Testis (tissue), 5 donors: ENCODE results near the gene AKAP6. TPM values are rescaled to one million over a fixed set of nuclear protein-coding genes. Genes with fewer than 3 reads are reported as not detected.

Experiments used
- DNase-seq: peaks from one replicate; pipeline ENCODE4 v3.0.0-alpha.2; 2019
- H3K27ac ChIP-seq, 2 donors: fragments of 200-600 bp; sonication (generic); one replicate each; pipeline ENCODE4 v1.5.1; 2019
- H3K27me3 ChIP-seq: fragments of 200-600 bp; sonication (generic); one replicate; pipeline ENCODE4 v1.5.1; 2019
- H3K36me3 ChIP-seq: fragments of 200-600 bp; sonication (generic); one replicate; pipeline ENCODE4 v1.5.1; 2017; ENCODE audit warnings: low read depth; ENCODE audit errors: missing control alignments
- H3K4me1 ChIP-seq: fragments of 200-600 bp; sonication (generic); one replicate; pipeline ENCODE4 v1.5.1; 2019
- H3K4me3 ChIP-seq, 2 donors: fragments of 200-600 bp; sonication (generic); one replicate each; pipeline ENCODE4 v1.5.1; 2017 to 2019
- H3K9me3 ChIP-seq: fragments of 200-600 bp; sonication (generic); one replicate; pipeline ENCODE4 v1.5.1; 2017
- CTCF ChIP-seq, 3 experiments: fragments of 450-650 bp in 2 of 3; fragments of 200-600 bp in 1 of 3; sonication (generic) in 1 of 3; IDR thresholded peaks; one replicate each; pipeline ENCODE4 v1.5.1; 2016 to 2019; ENCODE audit warnings: antibody characterized with exemption in 3 of 3, mild to moderate bottlenecking in 2 of 3, moderate library complexity in 1 of 3
- POLR2A ChIP-seq: fragments of 450-650 bp; IDR thresholded peaks from one replicate; pipeline ENCODE4 v1.6.1; 2017; ENCODE audit warnings: antibody characterized with exemption, mild to moderate bottlenecking, moderate library complexity
- WGBS, 2 donors: methylation state at CpG; one replicate each; pipeline ENCODE4 v1.1.5; 2018; 5-methylcytosine and 5-hydroxymethylcytosine counted together
- intact Hi-C: fragments of 100-400 bp; cut with DNase I; formaldehyde crosslinking; loops from one replicate; pipeline ENCODE4 v1.15.1; 2023; ENCODE audit warnings: low total_unique reads
- long read RNA-seq, 2 donors: transcript quantifications; one replicate each; lab custom pipeline, GENCODE V29; 2026
- polyA plus RNA-seq: library from polyadenylated mRNA; stranded (reverse); fragments of 350-450 nt; fragmentation: Illumina TruSeq; extraction: RNeasy Lipid Tissue Mini Kit (QIAGEN cat#74804); gene quantifications from one replicate; pipeline ENCODE4 v1.2.3, GENCODE V29; 2014; ENCODE audit warnings: low read depth, low replicate concordance; ENCODE audit not compliant: insufficient read depth
- total RNA-seq, 2 donors: library from RNA; depleted of rRNA; stranded (reverse); fragments of >200 nt; gene quantifications; one replicate each; pipeline ENCODE4 v1.2.3, GENCODE V29; 2016

Gene AKAP6, protein sequence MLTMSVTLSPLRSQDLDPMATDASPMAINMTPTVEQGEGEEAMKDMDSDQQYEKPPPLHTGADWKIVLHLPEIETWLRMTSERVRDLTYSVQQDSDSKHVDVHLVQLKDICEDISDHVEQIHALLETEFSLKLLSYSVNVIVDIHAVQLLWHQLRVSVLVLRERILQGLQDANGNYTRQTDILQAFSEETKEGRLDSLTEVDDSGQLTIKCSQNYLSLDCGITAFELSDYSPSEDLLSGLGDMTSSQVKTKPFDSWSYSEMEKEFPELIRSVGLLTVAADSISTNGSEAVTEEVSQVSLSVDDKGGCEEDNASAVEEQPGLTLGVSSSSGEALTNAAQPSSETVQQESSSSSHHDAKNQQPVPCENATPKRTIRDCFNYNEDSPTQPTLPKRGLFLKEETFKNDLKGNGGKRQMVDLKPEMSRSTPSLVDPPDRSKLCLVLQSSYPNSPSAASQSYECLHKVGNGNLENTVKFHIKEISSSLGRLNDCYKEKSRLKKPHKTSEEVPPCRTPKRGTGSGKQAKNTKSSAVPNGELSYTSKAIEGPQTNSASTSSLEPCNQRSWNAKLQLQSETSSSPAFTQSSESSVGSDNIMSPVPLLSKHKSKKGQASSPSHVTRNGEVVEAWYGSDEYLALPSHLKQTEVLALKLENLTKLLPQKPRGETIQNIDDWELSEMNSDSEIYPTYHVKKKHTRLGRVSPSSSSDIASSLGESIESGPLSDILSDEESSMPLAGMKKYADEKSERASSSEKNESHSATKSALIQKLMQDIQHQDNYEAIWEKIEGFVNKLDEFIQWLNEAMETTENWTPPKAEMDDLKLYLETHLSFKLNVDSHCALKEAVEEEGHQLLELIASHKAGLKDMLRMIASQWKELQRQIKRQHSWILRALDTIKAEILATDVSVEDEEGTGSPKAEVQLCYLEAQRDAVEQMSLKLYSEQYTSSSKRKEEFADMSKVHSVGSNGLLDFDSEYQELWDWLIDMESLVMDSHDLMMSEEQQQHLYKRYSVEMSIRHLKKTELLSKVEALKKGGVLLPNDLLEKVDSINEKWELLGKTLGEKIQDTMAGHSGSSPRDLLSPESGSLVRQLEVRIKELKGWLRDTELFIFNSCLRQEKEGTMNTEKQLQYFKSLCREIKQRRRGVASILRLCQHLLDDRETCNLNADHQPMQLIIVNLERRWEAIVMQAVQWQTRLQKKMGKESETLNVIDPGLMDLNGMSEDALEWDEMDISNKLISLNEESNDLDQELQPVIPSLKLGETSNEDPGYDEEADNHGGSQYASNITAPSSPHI (N-terminal part only)
- total RNA-seq (10 to 100 TPM; 26.6 to 30.9 TPM), polyA plus RNA-seq (30.9 TPM)
- long read RNA-seq, donor 1 = 0 reads
- long read RNA-seq, donor 2 = 0 reads

GRCh38 chr14:32329146-32329545, at the start of gene AKAP6:
TSS of gene AKAP6 (plus strand) at chr14:32329298. CDS start at chr14:32433494, 104,196 bp downstream.
- WGBS, 2 donors = 40 to 47% methylated on average over 7 of the region's 7 CpGs
- H3K9me3 ChIP-seq = no peaks in the 10 kb centered on the region
- DNase-seq = peak; percentile 45
- H3K27ac ChIP-seq = peak within 1 kb of the TSS; percentile 59 to 87
- intact Hi-C loops = no loop called here
- no peaks in the 10 kb centered on the region for H3K4me1 ChIP-seq
- H3K27me3 ChIP-seq = no peaks in the 10 kb centered on the region
- H3K4me3 ChIP-seq = peak within 1 kb of the TSS in 1 of 2 donors; percentile 32
- H3K36me3 ChIP-seq = no peaks in the 10 kb centered on the region
- TF ChIP-seq POLR2A (no peak), CTCF (IDR thresholded peaks at IDR 0.05) (no peak)

DNA sequence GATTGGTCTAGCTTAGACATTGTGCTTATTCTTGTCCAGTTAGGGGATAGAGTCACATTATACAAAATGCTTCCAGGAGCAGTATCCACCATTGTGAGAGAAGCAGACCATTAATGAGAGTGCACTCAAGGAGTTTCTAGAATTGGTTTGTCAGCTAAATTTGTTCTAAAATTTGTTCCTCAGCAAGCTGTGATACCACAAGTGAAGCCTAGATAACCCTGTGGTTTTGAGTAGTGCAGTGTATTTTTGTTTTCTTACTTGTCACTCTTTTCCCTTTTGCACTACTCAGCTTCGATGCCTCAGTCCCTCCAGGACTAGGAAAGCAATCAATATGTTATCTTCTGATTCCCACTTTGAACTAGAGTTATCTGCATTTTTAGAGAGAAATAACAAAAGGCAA, 42.5 kb upstream of the AKAP6 start:
- WGBS, 2 donors = 80 to 92% methylated on average over 1 of the region's 1 CpG

DNA sequence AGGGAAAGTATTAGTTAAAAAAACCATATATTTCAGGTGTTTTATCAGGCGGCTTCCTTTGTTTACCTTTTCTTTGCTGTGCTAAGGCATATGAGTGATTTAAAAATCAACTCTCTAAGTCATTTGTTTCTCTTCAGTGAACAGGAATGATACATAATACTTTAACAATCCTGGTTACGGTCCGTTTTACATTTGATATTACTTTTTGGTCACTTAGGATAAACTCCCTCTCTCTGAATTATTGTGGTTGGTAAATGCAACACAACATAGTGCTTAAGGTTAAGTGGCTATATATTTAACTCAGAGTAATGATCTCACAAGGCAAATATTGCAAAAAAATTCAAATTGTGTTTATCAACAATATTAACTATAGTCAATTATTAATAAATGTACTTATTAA, 32.7 kb upstream of the AKAP6 start:
- no peak for TF ChIP-seq POLR2A
- TF ChIP-seq CTCF (IDR thresholded peaks at IDR 0.05) = no peak
- Histone ChIP-seq H3K27me3 (no peaks in the 10 kb centered on the region), H3K4me1 (no peaks in the 10 kb centered on the region), H3K27ac (no peak overlapping the region), H3K9me3 (no peaks in the 10 kb centered on the region), H3K36me3 (no peaks in the 10 kb centered on the region), H3K4me3 (no peak overlapping the region)
- WGBS, 2 donors = 77 to 84% methylated on average over 3 of the region's 3 CpGs
- intact Hi-C loops = no loop called here
- DNase-seq = no peak

More for the DNA sequence above, 42.5 kb upstream of the AKAP6 start:
- no peaks in the 10 kb centered on the region for H3K9me3 ChIP-seq
- no peaks in the 10 kb centered on the region for H3K36me3 ChIP-seq
- no peak for DNase-seq
- H3K27ac ChIP-seq = no peak overlapping the region
- TF ChIP-seq POLR2A = no peak
- TF ChIP-seq CTCF (IDR thresholded peaks at IDR 0.05) = no peak
- intact Hi-C loops = no loop called here
- H3K4me1 ChIP-seq = no peaks in the 10 kb centered on the region
- no peak overlapping the region for H3K4me3 ChIP-seq
- H3K27me3 ChIP-seq = no peaks in the 10 kb centered on the region

DNA sequence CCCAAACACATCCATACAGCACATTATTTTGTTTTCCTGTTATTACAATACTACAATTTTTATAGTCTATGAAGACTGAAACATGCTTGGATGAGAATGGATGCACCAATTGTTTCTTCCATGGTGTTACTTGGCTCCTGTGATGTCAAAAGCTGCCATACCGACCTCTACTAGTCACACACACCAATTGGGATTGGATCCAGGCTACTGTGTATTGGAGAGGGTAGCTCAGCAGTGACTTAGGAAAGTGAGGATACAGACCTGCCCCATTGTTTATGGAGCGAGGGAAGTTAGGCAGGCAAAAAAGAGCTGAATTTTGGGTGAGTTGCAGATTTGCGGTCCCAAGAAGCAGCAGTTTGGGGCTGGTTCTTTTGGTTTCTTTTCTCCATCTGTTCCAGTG, 30.8 kb upstream of the AKAP6 start:
- H3K4me1 ChIP-seq = no peaks in the 10 kb centered on the region
- H3K36me3 ChIP-seq = no peaks in the 10 kb centered on the region
- intact Hi-C loops = no loop called here
- no peaks in the 10 kb centered on the region for H3K9me3 ChIP-seq
- H3K27ac ChIP-seq = no peak overlapping the region
- 74 to 84% methylated on average over 3 of the region's 3 CpGs for WGBS, 2 donors
- DNase-seq = no peak
- H3K27me3 ChIP-seq = no peaks in the 10 kb centered on the region
- no peak for TF ChIP-seq POLR2A
- no peak for TF ChIP-seq CTCF (IDR thresholded peaks at IDR 0.05)
- no peak overlapping the region for H3K4me3 ChIP-seq
